NCI-H510A (cell line): ENCODE measurements around the gene NUDC.
"Not testable (repeated sequence)": the region's sequence is repeated elsewhere in the genome, so short reads cannot be mapped to it uniquely, and the experiment has no call there.

Experiments used
- DNase-seq: peaks from one replicate; lab custom pipeline; 2025; lab: John Stamatoyannopoulos, UW

The NUDC gene

DNA sequence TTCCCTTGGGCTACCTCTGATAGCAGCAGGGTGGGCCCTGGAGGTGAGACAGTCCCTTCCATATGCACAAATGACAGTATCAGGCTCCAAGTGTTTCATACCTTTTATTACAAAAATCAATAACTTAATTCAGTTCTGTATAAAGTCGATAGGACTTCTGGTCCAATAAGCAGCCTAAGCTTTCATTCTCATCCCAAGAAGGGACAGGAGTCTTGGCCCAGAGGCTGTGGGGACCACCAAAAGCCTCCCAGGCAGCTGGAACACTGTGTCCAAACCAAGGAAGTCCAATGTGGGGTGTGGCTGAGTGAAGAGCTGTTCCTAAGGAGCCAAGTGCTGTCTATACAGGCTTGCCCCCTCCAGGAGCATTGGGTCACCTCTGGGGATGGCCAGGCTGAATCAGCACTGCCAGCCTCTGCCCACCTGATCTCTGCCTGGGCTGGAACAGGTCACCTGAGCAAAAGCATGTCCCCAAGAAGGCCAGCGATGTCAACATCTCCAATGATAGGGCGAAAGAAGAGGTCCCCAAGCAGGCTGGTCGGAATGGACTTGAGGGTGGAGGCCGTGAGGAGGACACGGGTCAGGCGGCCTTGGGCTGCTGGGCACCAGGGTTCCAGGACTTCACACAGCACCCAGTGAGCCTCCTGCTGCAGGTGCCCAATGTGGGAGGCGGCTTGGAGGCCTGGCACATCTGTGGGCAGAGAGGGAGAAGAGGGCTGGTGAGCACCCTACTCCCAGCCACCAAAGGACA is 10.0 kb upstream of the NUDC start:
- no peak for DNase-seq

- DNase-seq, result no peak
Observed at GRCh38 chr1:26912147-26912490, 9.4 kb upstream of the NUDC start.

DNA sequence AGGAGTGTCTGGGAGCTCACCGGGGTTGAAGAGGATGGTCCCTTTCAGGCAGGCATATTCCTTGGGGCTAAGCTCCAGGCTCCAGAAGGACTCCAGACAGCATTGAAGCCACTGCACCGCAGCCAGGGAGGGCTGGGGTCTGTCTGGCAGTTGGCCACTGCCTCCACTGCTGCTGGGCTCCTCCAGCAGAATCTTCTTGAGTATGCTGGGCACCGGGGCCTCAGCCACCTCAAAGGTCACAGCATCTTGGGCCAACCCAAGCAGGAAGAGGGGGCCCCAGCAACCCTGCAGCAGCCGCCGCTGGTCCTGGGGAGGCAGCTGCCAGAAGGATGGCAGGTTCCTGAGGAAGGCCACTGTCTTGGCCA is 8.2 kb upstream of the NUDC start:
- DNase-seq, result no peak

DNA sequence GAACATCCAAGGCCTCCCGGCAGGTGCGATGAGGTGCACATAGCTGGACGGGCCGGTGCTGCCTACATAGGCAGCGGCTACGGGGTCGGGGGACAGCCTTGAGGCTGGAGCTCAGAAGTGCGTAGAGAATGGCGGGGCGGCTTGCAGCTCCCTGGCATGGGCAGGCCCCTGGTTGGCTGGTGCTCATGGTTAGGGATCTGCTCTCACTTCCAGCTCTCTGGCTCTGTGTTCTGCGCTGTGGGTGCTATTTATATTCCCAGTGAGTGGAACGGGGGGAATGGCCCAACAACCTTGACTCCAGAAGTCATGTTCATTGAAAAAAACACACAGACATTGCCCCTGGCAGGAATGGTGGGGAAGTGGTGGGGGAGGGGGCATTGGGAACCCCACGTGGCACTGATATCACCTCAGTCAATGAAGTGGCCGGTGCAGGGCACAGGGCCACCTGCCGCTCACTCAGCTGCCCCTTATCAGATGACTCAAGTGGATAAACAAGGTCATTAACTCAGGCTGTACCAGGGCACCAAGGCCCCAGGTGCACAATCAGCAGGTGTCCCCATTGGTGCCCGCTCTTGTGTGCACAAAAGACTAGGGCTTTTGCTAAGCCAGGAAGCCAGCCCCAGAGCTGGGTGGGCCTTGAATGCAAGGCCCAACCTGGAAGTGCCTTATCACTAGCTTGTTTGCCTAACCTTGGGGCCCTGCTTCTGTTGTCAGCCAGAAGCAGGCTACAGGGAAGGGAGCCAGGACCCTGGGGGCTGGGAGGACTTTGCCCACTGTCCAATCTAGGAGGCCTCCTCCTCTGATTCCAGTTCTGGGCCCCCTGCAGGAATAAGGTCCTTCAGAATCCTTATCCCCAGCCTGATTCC is 7.6 kb upstream of the NUDC start, which contains the start of gene NR0B2:
Gene NR0B2, minus strand, starts transcription at position 222 of the 866 bp plus-strand sequence. Its CDS starts 35 bp downstream, at position 187.
- peak; percentile 98 for DNase-seq

DNA sequence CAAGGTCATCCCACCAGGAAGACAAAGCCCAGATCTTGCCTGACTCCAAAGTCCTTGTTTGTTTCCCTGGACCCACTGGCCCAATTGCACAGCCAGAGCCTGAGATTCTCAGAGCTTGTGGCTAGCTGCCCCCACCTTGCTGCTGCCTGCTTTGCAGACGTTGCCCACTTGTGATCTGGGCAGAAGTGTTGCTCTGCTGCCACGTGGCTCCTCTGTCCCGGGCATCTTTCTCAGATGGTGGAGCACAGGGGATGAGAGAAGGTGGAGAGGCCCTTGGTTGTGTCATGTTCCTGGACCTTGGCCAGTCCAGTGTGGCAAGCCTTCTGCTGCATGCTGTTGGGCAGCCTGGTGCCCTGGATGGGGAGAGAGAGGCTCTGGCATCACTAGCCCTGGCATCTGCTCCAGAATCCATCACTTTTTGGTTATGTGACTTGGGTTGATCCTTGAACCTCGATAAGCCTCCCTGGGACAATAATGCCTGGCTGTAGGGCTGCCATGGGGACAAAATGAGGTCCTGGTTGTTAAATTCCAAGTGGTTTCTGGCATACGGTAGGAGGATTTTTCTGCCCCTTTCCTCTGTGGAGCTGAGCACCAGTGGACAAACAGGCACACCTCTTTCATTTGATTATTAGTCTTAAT is 6.2 kb upstream of the NUDC start:
- peak; percentile 17 for DNase-seq

DNA sequence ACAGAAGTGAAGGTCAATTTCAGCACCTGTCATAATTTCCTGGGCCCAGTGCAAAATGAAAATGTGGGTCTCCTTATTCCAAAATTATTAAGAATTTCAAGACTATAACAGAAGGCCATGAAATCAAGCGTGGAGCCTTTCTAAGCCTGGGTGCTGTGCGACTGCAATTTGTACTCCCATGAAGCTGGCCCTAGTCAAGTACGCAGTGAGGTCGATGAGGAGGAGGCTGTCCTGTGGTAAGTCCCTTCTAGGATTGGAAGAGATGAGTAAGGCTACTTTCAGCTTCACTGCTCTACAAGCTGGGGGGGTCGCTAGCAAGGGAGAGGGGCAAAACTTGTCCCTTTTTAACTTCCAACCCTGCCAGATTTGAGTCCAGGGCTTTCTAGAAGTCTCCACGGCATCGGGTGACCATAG is 410 bp upstream of the NUDC start:
- DNase-seq, result peak; percentile 66

DNA sequence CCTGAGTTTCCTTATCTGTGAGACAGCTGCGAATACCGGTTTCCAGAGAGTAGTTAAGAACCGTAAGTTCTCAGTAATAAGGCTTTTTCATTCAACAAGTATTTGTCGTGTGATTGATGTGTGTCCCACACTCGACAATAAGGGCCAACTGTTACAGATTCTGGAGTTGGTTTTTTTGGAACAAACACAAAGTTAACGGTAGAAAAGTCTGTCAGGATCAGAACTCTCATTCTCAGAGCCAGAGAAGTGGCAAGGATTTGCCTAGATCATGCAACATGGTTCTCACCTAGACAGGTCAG is 837 bp downstream of the NUDC start:
- DNase-seq, result no peak

- no peak for DNase-seq
Observed at GRCh38 chr1:26922901-26923300, 1.4 kb downstream of the NUDC start.

DNA sequence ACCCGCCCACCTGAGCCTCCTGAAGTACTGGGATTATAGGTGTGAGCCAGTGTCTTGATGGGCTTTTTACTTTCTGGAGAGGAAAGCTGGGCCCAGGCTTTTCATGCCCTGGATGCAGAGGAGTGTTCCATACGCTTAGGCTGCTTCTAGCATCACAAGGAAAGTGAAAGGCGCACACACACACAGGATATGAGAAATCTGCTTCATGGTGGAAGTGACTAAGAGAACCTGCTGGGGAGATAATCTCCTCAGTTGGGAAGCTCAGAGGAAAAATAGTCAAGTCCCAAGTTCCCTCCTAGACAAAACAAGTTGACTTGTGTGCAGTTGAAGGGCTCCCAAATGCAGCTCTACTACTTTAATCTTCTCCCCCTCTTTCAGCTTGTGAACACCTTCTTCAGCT is 2.2 kb downstream of the NUDC start:
- no peak for DNase-seq

GRCh38 chr1:26932531-26932930 is 11.0 kb downstream of the NUDC start:
- DNase-seq, result no peak

DNA sequence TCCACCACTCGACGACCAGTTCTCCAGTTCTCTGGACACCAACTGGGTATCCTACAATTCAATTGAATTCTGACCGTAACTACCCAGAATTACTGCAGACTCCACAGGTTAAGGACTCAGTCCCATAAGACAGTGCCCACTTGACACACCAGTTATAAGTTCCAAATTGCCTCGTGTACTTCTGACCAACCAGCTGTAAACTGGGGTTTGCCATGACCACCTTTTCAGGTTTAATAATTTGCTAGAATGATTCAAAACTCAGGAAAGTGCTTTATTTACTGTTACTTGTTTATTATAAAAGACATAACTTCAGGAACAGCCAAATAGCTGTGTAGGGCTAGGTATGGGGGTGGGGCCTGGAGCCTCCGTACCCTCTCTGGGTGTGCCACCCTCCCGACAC is 15.3 kb downstream of the NUDC start:
- DNase-seq, result no peak

DNA sequence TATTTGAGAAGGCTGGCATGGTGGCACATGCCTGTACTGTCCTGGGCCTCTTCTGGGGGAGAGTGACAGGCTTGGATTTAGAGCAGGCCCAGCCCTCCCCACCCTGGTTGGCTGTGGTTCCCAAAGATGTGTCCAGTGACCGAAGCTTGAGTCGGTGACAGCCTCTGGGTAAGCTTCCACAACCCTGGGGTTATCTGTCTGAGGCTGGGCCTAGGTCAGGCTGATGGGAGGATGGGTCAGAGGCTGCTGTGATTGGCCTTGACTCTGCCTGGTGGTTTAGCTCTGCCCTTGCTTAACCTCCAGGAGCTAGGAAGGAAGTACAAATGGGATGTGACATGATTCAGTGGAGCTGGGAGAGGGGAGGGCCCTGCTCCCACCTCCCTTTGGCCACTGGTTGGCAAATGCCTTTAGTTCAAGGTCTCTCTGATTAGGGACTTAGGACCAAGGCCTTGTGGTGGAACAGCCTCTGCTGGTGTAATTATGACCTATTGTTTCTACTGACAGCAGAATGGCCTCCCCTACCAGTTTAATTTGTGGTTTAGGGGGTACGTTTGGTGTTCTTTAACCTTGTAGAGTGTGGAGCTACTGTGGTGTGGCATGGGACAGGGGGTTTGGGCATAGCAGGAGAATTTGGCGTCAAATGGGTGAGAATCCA is 16.6 kb downstream of the NUDC start:
- no peak for DNase-seq

DNA sequence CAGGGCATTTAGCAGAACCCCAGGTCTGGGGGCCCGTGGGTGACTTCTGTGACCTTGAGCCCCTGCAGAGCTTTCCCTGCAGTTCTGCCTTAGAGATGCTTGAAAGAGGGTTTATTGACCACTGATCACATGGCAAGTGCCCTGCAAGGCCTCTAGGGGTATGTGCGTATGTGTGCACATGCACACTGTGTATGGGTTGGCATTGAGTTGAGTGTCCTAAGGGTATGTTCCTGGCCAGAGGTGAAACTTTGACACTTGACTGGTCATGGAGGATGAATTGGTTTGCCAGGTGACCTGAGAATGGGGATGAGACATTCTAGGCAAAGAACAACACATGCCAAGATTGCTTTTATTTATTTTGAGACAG is 17.1 kb downstream of the NUDC start:
- DNase-seq, result no peak

DNA sequence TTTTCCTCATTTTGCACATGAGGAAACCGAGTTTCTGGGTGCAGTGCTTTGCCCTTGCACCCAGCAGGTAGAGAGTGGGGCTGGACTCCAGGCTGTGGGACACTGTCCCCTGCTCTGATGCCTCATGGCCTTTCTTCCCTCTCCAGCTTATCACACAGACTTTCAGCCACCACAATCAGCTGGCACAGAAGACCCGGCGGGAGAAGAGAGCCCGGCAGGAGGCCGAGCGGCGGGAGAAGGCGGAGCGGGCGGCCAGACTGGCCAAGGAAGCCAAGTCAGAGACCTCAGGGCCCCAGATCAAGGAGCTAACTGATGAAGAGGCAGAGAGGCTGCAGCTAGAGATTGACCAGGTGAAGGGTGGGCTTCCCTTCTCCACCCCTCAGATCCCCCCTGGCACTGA is 19.8 kb downstream of the NUDC start:
- no peak for DNase-seq

- DNase-seq, result no peak
Observed at GRCh38 chr1:26942656-26943055, 21.1 kb downstream of the NUDC start.

GRCh38 chr1:26945138-26945537 is 23.6 kb downstream of the NUDC start:
- DNase-seq, result no peak

GRCh38 chr1:26945728-26946127 is 24.2 kb downstream of the NUDC start:
- DNase-seq, result no peak

- DNase-seq, result no peak
Observed at GRCh38 chr1:26946270-26946669, 24.7 kb downstream of the NUDC start.

DNA sequence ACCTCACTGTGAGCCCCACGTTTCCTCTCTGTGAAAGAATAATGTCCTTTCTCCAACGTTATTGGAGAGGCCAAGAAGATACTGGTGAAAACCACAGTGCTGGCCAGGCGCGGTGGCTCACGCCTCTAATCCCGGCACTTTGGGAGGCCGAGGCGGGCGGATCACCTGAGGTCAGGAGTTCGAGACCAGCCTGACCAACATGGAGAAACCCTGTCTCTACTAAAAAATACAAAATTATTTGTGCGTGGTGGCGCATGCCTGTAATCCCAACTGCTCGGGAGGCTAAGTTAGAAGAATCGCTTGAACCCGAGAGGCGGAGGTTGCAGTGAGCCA is 27.1 kb downstream of the NUDC start:
- DNase-seq, result not testable (repeated sequence)

GRCh38 chr1:26949266-26949925 is 27.9 kb downstream of the NUDC start:
- no peak for DNase-seq

- DNase-seq, result no peak
Observed at GRCh38 chr1:26949926-26950319, 28.4 kb downstream of the NUDC start.

DNA sequence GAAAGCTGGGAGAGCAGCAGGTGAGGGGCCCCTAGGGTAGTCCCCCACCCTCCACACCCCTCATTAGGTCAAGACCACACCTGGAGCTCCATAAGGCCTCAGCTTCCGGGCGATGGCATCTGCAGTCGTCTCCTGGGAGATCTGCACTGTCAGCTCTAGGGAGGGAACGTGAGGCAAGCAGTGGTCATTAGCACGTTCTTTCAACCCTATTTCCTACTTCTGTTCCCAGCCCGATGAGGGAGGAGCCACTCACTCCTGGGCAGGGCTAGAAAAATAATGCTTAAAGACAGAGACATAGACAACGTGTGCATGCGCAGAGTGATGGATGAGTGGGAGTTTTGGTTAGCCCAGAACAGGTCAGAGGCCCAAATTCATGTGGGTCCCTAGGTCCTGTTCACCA is 29.1 kb downstream of the NUDC start:
- DNase-seq, result no peak
